Panc1 (cell line): ENCODE data around the gene LITAFD. TPM values are rescaled to one million over a fixed set of nuclear protein-coding genes. Genes with fewer than 3 reads are reported as not detected.
A peak's percentile ranks its signal among the peaks of the same experiment; 100 is the strongest.

ENCODE experiments used
- ATAC-seq: fragments of 200-7000 bp; cut with Tn5 transposase; 2 replicates; pipeline ENCODE4 v1.9.1; 2020; ENCODE audit warnings: mild to moderate bottlenecking, moderate library complexity
- BruUV-seq: library from RNA; stranded (reverse); fragments of 400-500 nt; replicated peaks from 2 replicates; lab custom pipeline; 2021; lab: Mats Ljungman, UMichigan
- CTCF ChIA-PET: fragments of 300-600 bp; sonication (Branson Sonifier 250); formaldehyde crosslinking; loops from one replicate; lab custom pipeline; 2022; ENCODE audit warnings: antibody characterized with exemption; lab: Charles Lee
- POLR2A ChIA-PET: fragments of 300-600 bp; sonication (Branson Sonifier 250); formaldehyde crosslinking; loops from one replicate; lab custom pipeline; 2022; ENCODE audit warnings: antibody characterized with exemption; lab: Charles Lee
- DNase-seq: peaks from one replicate; pipeline ENCODE4 v3.0.0-alpha.2; 2010; ENCODE audit warnings: low read depth, low spot score
- H3K27ac ChIP-seq: 2 replicates; pipeline ENCODE4 v1.5.1; 2011; ENCODE audit warnings: mild to moderate bottlenecking, low read length, inconsistent platforms
- H3K27me3 ChIP-seq: fragments of 200-500 bp; sonication (Bioruptor generic); 2 replicates; pipeline ENCODE4 v1.6.0; 2014; ENCODE audit warnings: low read length, inconsistent platforms; ENCODE audit not compliant: control insufficient read depth, insufficient read depth
- H3K36me3 ChIP-seq: fragments of 200-500 bp; sonication (Bioruptor generic); 2 replicates; pipeline ENCODE4 v1.5.1; 2014; ENCODE audit warnings: inconsistent platforms, mild to moderate bottlenecking, low read length, moderate library complexity; ENCODE audit not compliant: control insufficient read depth, insufficient read depth
- H3K4me1 ChIP-seq: 2 replicates; pipeline ENCODE4 v1.5.1; 2011; ENCODE audit warnings: inconsistent platforms, mild to moderate bottlenecking, low read length, moderate library complexity; ENCODE audit not compliant: control insufficient read depth, insufficient read depth
- H3K4me3 ChIP-seq, 2 experiments: 2 replicates each; pipeline ENCODE4 v1.5.1; 2011 to 2012; ENCODE audit warnings: low read depth in 2 of 2, low read length in 2 of 2, mild to moderate bottlenecking in 2 of 2, inconsistent platforms in 1 of 2, moderate library complexity in 1 of 2
- H3K9me3 ChIP-seq: fragments of 200-500 bp; sonication (Bioruptor generic); 2 replicates; pipeline ENCODE4 v1.5.1; 2014; ENCODE audit warnings: low read depth, mild to moderate bottlenecking, inconsistent platforms, low read length, moderate library complexity; ENCODE audit not compliant: control insufficient read depth, insufficient read depth
- POLR2AphosphoS5 ChIP-seq: IDR thresholded peaks from 2 replicates; pipeline ENCODE4 v1.6.1; 2012; ENCODE audit warnings: mild to moderate bottlenecking, low read depth, low read length, moderate library complexity
- SIN3A ChIP-seq: IDR thresholded peaks from 2 replicates; pipeline ENCODE4 v1.6.1; 2012; ENCODE audit warnings: low read depth, mild to moderate bottlenecking, low read length, moderate library complexity, borderline replicate concordance; ENCODE audit not compliant: insufficient read depth
- TCF7L2 ChIP-seq: IDR thresholded peaks from 2 replicates; pipeline ENCODE4 v1.6.1; 2011; ENCODE audit warnings: mild to moderate bottlenecking, low read depth, low read length, inconsistent platforms
- in situ Hi-C: cut with HindIII; loops from 2 replicates; pipeline ENCODE4 v1.10.0; 2016; ENCODE audit warnings: low sequenced_read_pairs, low pct_unique_long_range_greater_than_20kb
- intact Hi-C: fragments of 100-400 bp; cut with micrococcal nuclease; formaldehyde crosslinking; loops from one replicate; pipeline ENCODE4 v1.10.0; 2022; ENCODE audit not compliant: unreplicated experiment
- total RNA-seq: library from RNA; stranded (reverse); gene quantifications from one replicate; pipeline ENCODE4 v1.2.1, GENCODE V29; 2021; ENCODE audit not compliant: unreplicated experiment
- TF ChIP-seq, protein P1 (sequence below): fragments of 450-650 bp; IDR thresholded peaks from 2 replicates; pipeline ENCODE4 v1.5.1; 2017; ENCODE audit warnings: mild to moderate bottlenecking
- TF ChIP-seq, protein P2 (sequence below), 2 experiments: IDR thresholded peaks; 2 replicates each; pipeline ENCODE4 v1.6.1; 2011 to 2012; ENCODE audit warnings: low read depth in 2 of 2, control low read depth in 1 of 2, low read length in 1 of 2, mild to moderate bottlenecking in 1 of 2, moderate library complexity in 1 of 2; ENCODE audit not compliant: insufficient read depth in 1 of 2

The LITAFD gene
- total RNA-seq, 1 experiment from 2014 or later: not detected

DNA sequence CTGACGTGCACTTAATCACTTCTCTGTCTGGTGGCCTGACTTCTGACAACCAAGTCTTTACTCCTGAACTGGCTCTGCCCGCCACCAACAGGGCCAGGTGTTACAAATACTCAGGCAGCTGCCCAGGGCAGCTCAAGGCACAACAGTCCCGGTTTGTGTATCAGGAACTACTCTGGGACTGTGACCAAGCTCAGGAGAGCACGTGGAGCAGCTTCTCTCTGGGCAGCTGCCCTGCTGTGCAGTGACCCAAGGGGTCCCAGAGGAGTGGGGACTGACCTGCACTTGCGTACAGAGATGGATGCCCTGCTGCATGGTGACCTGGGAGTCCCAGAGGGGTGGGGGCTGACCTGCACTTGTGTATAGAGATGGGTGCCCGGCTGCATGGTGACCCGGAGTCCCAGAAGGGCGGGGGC, 21.9 kb downstream of the LITAFD start:
- TF ChIP-seq POLR2AphosphoS5: no peak
- TF ChIP-seq, protein P1, sequence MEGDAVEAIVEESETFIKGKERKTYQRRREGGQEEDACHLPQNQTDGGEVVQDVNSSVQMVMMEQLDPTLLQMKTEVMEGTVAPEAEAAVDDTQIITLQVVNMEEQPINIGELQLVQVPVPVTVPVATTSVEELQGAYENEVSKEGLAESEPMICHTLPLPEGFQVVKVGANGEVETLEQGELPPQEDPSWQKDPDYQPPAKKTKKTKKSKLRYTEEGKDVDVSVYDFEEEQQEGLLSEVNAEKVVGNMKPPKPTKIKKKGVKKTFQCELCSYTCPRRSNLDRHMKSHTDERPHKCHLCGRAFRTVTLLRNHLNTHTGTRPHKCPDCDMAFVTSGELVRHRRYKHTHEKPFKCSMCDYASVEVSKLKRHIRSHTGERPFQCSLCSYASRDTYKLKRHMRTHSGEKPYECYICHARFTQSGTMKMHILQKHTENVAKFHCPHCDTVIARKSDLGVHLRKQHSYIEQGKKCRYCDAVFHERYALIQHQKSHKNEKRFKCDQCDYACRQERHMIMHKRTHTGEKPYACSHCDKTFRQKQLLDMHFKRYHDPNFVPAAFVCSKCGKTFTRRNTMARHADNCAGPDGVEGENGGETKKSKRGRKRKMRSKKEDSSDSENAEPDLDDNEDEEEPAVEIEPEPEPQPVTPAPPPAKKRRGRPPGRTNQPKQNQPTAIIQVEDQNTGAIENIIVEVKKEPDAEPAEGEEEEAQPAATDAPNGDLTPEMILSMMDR: no peak
- no peak for TF ChIP-seq SIN3A
- TF ChIP-seq, protein P2, sequence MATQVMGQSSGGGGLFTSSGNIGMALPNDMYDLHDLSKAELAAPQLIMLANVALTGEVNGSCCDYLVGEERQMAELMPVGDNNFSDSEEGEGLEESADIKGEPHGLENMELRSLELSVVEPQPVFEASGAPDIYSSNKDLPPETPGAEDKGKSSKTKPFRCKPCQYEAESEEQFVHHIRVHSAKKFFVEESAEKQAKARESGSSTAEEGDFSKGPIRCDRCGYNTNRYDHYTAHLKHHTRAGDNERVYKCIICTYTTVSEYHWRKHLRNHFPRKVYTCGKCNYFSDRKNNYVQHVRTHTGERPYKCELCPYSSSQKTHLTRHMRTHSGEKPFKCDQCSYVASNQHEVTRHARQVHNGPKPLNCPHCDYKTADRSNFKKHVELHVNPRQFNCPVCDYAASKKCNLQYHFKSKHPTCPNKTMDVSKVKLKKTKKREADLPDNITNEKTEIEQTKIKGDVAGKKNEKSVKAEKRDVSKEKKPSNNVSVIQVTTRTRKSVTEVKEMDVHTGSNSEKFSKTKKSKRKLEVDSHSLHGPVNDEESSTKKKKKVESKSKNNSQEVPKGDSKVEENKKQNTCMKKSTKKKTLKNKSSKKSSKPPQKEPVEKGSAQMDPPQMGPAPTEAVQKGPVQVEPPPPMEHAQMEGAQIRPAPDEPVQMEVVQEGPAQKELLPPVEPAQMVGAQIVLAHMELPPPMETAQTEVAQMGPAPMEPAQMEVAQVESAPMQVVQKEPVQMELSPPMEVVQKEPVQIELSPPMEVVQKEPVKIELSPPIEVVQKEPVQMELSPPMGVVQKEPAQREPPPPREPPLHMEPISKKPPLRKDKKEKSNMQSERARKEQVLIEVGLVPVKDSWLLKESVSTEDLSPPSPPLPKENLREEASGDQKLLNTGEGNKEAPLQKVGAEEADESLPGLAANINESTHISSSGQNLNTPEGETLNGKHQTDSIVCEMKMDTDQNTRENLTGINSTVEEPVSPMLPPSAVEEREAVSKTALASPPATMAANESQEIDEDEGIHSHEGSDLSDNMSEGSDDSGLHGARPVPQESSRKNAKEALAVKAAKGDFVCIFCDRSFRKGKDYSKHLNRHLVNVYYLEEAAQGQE (IDR thresholded peaks at IDR 0.05; ENCODE audit: insufficient read depth in 1 of 2, low read depth in 2 of 2, low read length in 1 of 2): no peak
- TF ChIP-seq TCF7L2: no peak
- H3K27ac ChIP-seq: no peak overlapping the region
- no peaks in the 10 kb centered on the region for H3K9me3 ChIP-seq
- ChIA-PET POLR2A (no interaction called here), CTCF (interaction anchor here (0.6 kb wide), 1 partner anchor 25 kb away, joined by 5 read pairs; no protein-coding TSS in a partner anchor)
- ATAC-seq: no peak
- no peak overlapping the region for H3K4me3 ChIP-seq
- no peaks in the 10 kb centered on the region for H3K4me1 ChIP-seq
- peaks cover 48% of the 10 kb centered on the region for H3K36me3 ChIP-seq
- in situ Hi-C loops: no loop called here
- DNase-seq: no peak
- no TSS peak for BruUV-seq
- intact Hi-C loops: loop anchor here (2.0 kb wide), 1 partner anchor 105 kb away; no protein-coding TSS in a partner anchor
- no peaks in the 10 kb centered on the region for H3K27me3 ChIP-seq

DNA sequence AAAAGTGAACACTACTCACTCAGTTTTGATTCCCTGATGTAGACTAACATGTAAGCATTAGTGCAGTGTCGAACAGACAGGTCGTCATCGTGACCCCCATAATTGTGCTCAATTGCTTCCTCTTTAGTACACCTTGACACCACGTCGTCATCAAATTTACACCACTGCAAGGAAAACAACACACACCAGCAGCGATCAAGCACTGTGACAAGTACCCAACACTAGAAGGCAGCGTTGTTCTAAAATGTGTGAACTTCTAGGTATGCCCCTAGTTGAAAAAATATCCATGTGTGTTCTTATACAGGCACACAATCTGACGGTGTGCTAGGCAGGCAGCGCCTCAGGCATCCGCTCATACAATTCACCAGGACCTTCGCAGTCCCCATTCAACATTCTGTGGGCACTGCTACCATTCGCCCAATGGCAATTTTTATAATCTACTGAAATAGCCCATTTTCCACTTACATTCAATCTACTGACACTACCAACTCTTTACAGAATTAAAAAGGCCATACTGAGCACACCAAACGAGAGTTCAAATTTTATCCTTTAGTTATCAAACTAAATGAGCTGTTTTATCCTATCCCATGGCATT, 23.1 kb downstream of the LITAFD start:
- DNase-seq: peak; percentile 35
- CTCF ChIA-PET: interaction anchor here (1.2 kb wide), 1 partner anchor 103 kb away, joined by 6 read pairs; no protein-coding TSS in a partner anchor
- no peak overlapping the region for H3K27ac ChIP-seq
- peaks cover 42% of the 10 kb centered on the region for H3K36me3 ChIP-seq
- H3K4me1 ChIP-seq: no peaks in the 10 kb centered on the region
- no peaks in the 10 kb centered on the region for H3K9me3 ChIP-seq
- H3K27me3 ChIP-seq: no peaks in the 10 kb centered on the region
- intact Hi-C loops: loop anchor here (2.0 kb wide), 1 partner anchor 104 kb away; no protein-coding TSS in a partner anchor
- H3K4me3 ChIP-seq: no peak overlapping the region
- peak; percentile 89 for ATAC-seq
- in situ Hi-C loops: no loop called here
- POLR2A ChIA-PET: no interaction called here
- BruUV-seq: no TSS peak
- TF ChIP-seq, protein P1: peak; percentile 70
- TF ChIP-seq, protein P2 (IDR thresholded peaks at IDR 0.05; ENCODE audit: insufficient read depth in 1 of 2, low read depth in 2 of 2, low read length in 1 of 2): no peak
